Glutamatergic neuron (in vitro differentiated cells): ENCODE data around the gene CCDC134. TPM values are rescaled to one million over a fixed set of nuclear protein-coding genes. Genes with fewer than 3 reads are reported as not detected.

Source experiments
- DNase-seq: peaks from one replicate; pipeline ENCODE4 v3.0.0; 2022
- H3K27ac Mint-ChIP-seq: one replicate; pipeline ENCODE4 v1.8.0; 2020; ENCODE audit warnings: mild to moderate bottlenecking, mixed read lengths, inconsistent platforms; ENCODE audit not compliant: unreplicated experiment
- H3K27me3 Mint-ChIP-seq: one replicate; pipeline ENCODE4 v1.8.0; 2020; ENCODE audit warnings: mild to moderate bottlenecking, moderate library complexity, mixed read lengths, inconsistent platforms; ENCODE audit not compliant: unreplicated experiment
- H3K36me3 Mint-ChIP-seq: one replicate; pipeline ENCODE4 v1.8.0; 2020; ENCODE audit warnings: mild to moderate bottlenecking, mixed read lengths, inconsistent platforms; ENCODE audit not compliant: unreplicated experiment
- H3K4me1 Mint-ChIP-seq: one replicate; pipeline ENCODE4 v1.8.0; 2020; ENCODE audit warnings: mild to moderate bottlenecking, low read depth, mixed read lengths, inconsistent platforms; ENCODE audit not compliant: unreplicated experiment
- H3K4me3 Mint-ChIP-seq: one replicate; pipeline ENCODE4 v1.8.0; 2020; ENCODE audit warnings: mild to moderate bottlenecking, mixed read lengths, inconsistent platforms; ENCODE audit not compliant: unreplicated experiment
- H3K9me3 Mint-ChIP-seq: one replicate; pipeline ENCODE4 v1.8.0; 2020; ENCODE audit warnings: mild to moderate bottlenecking, moderate library complexity, mixed read lengths, inconsistent platforms; ENCODE audit not compliant: unreplicated experiment
- CTCF ChIP-seq: fragments of 200-600 bp; sonication (generic); IDR thresholded peaks from one replicate; pipeline ENCODE4 v1.5.0; 2021; ENCODE audit not compliant: partially characterized antibody, unreplicated experiment
- long read RNA-seq: library from polyadenylated mRNA; unstranded; transcript quantifications from one replicate; pipeline ENCODE4 v2.0.0, GENCODE V29; 2020; ENCODE audit not compliant: unreplicated experiment
- total RNA-seq: library from RNA; stranded (reverse); fragmentation: NEBNext Ultra II Directional; extraction: Animal tissue kit (Norgen Biotek cat#: 25700); gene quantifications from one replicate; pipeline ENCODE4 v1.2.1, GENCODE V29; 2021; ENCODE audit not compliant: unreplicated experiment

The CCDC134 gene
- 9.4 TPM for total RNA-seq
- long read RNA-seq, partial matches to known transcripts = 1 of 2 reads
- long read RNA-seq, other reads (novel, unspliced or antisense) = 1 of 2 reads

- Mint-ChIP-seq H3K4me3 (peak within 1 kb of the TSS; percentile 91), H3K9me3 (peaks cover 1% of the 10 kb centered on the region), H3K4me1 (peaks cover 8% of the 10 kb centered on the region), H3K27ac (peak within 1 kb of the TSS; percentile 85), H3K36me3 (no peaks in the 10 kb centered on the region), H3K27me3 (peaks cover 1% of the 10 kb centered on the region)
- DNase-seq = peak; percentile 94
- TF ChIP-seq CTCF = no peak
These were observed at the start of gene CCDC134 for GRCh38 chr22:41800348-41801146. TSS of gene CCDC134 (plus strand) at chr22:41800679. CDS start at chr22:41808891, 8,212 bp downstream.

GRCh38 chr22:41752011-41752970, 48.2 kb upstream of the CCDC134 start:
- Mint-ChIP-seq H3K27ac (no peak overlapping the region), H3K4me1 (no peaks in the 10 kb centered on the region), H3K4me3 (no peak overlapping the region), H3K9me3 (peaks cover 2% of the 10 kb centered on the region), H3K27me3 (no peaks in the 10 kb centered on the region), H3K36me3 (no peaks in the 10 kb centered on the region)
- no peak for DNase-seq
- no peak for TF ChIP-seq CTCF

GRCh38 chr22:41753984-41754383, 46.5 kb upstream of the CCDC134 start:
- H3K27me3 Mint-ChIP-seq = no peaks in the 10 kb centered on the region
- no peak for TF ChIP-seq CTCF
- H3K4me1 Mint-ChIP-seq = no peaks in the 10 kb centered on the region
- H3K36me3 Mint-ChIP-seq = no peaks in the 10 kb centered on the region
- no peak for DNase-seq
- H3K9me3 Mint-ChIP-seq = peaks cover 2% of the 10 kb centered on the region
- H3K4me3 Mint-ChIP-seq = no peak overlapping the region
- no peak overlapping the region for H3K27ac Mint-ChIP-seq

- TF ChIP-seq CTCF = no peak
- H3K27ac Mint-ChIP-seq = no peak overlapping the region
- H3K4me1 Mint-ChIP-seq = no peaks in the 10 kb centered on the region
- DNase-seq = no peak
- H3K36me3 Mint-ChIP-seq = no peaks in the 10 kb centered on the region
- peaks cover 2% of the 10 kb centered on the region for H3K9me3 Mint-ChIP-seq
- no peaks in the 10 kb centered on the region for H3K27me3 Mint-ChIP-seq
- no peak overlapping the region for H3K4me3 Mint-ChIP-seq
These were observed 43.0 kb upstream of the CCDC134 start for GRCh38 chr22:41757502-41757901.
